ENCODE data around the gene TXNRD2.
A peak's percentile ranks its signal among the peaks of the same experiment; 100 is the strongest.

Gene TXNRD2

DNA sequence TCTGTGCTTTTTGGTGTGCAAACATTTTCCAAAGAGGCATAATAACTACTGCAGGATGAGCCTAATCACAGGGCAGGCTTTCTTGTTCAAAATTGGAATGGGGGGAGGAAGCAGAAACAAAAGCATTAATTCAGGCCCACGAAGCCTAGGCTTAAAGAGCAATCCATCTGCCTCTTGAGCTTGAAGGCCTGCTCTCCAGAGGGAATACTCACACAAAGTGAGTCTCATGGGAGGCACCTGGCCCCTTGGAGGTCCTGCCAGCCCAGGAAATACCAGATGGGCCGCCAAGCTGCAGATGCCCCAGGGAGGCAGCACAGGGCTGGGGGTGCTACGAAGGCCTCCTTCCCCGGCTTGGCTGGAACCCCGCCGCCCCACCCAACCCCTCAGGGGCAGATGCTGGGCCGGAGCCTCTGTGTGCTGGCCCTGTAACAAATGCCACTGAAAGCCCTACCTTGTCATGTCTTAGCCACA lies 39.3 kb downstream of the TXNRD2 start:
- peak; percentile 32 for DNase-seq

DNA sequence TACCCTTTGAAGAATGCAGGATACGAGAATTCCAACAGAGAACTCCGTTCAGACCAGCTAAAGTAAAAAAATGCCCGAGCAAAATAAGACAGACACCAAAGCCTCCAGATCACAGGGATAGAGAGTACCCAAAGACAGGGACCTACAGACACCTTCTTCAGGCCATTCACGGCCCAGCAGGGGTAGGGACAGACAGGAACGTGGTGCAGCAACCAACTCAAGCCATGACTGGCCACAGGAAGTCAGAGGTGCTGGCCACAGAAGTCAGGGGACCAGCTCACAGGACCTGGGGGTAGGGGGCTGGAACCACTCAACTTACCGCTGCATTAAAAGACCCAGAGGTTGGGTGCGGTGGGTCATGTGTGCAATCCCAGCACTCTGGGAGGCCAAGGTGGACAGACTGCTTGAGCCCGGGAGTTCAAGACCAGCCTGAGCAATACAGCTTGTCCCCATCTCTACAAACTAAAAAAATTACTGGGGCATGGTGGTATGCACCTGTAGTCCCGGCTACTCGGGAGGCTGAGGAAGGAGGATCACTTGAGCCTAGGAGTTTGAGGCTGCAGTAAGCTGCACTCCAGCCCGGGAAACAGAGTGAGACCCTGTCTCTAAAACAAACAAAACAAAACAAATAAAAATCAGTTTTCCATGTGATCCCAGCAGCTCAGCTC lies 39.9 kb downstream of the TXNRD2 start:
- no peak for DNase-seq

DNA sequence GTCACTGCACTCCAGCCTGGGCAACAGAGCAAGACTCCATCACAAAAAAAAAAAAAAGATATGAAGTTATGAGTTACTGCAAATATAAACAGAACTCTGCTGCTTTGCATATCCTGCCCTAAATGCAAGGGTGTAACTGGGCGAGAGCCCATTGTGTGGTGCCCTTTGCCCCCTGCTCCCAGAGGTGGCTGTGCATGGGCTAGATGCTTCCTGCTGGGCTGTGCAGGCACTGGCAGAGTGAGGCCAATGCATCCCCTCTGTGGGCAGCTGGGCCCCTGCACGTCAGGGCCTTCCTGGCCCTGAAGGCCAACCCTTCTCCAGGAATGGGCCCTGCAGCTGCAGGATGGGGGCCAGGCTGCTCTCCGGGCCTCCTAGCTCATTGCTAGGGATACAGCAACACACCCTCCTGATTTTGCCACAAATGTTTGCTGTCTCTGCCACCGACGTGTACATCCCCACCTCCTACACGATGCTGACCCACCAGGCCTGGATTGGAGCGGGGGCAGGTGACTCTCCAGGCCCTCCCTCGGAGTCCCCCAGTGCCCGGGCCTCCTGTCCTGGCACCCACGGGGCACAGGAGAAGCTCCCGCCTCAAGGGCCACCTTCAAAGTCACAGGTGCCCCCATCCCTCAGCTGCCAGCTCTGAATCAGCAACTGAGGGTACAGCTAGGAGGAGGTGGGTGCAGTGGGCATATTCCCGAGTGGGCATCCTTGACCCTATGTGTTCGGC lies 40.7 kb downstream of the TXNRD2 start:
- no peak for DNase-seq

DNA sequence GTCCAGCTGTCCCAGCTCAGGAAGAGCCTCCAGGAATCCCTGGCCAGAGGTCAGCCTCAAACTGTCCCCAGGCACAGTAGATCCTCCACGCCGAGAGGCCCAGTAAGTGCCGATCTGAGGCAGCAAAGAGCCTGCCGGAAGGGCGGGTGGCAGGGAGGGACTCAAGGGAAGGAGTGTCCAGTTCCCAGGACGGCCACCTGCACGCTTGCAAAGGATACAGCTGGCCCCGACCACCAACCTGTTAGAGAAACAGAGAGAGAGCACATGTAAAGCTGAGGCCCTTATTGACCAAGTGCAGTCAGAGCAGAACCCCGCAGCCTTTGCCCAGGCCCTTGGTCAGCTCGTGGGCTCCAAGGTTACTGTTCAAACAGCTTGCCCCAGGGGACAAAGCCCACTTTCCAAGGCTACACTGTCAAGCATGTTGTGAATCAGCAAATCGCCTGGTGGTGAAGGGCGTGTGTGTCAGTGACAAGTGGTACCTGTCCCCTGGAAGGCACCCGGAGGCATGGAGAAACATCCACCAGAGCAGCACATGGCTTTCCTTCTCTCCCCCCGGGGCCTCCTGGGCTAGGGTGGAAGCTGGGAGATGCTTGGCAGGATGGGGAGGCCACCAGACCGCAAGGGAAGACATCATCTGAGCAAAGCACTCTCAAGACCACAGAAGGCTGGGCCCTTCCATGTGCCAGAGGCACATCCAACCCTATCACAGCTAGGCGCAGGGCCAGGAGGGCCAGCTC lies 42.6 kb downstream of the TXNRD2 start:
- DNase-seq = no peak

DNA sequence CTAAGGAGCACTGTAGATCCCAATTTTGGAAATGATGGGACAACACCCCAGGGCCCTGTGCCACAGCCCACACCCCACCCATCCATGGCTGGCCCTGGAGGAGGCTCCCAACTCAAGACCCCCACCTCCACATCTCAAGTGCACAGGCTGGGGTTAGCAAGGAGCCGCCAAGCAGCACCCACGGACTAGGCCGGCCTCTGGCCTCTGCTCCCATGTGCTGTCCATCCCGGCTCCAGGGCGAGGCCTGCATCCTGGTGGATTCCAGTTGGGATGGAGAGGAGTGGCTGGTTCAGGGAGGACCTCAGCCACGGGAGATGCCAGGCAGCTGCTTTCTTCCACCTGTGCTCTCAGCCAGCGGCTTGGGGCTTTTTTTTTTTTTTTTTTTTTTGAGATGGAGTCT lies 43.5 kb downstream of the TXNRD2 start:
- DNase-seq = no peak

DNA sequence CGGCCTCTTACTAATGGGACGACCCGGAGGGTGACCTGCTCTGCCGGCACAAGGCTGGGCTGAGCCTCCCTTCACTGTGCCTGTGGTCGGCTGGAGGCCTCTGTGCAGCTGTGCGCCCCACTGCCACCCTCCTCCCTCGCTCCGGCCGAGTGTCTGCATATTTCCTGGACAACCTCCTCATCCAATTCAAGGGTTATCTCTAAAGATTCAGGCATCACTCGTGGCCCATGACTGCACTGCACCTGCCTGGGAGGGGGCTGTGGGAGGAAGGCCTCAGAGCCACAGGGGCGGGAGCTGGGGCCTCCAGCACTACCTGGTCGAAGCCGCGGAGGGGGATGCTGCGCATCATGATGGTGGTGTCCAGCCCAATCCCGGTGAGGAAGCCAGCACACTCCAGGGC lies 43.9 kb downstream of the TXNRD2 start:
- DNase-seq = no peak

DNA sequence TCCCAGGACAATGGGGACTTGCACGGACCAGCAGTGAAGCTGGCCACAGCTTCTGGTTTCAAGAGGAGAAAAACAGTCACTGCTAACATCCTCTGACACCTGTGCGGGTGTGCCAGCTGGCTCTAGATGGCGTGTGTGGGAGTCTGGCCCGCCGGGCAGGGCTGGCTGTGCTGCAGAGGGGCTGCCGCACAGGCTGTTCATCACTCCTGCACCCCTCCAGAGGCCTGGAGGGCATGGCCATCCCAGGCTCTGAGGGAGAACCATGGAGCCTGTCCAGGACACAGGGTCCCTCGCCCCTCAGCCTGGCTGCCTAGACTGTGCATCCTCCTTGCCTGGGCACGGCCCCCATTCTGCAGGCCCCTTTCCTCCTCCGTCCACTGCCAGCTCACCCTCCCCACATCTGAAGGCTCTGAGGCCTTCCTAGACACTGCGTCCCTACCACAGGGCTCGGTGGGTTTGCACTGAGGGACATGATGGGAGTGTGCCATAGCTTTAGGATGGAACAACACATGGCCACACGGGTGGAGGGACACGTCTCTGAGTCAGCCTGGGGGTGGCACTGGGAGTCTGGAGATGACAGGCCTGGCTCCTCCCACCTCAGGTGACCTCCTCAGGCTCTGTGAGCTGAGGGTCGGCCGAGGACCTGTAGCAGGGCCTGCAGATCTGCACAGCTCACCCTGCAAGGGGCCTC lies 44.8 kb downstream of the TXNRD2 start:
- no peak for DNase-seq

DNA sequence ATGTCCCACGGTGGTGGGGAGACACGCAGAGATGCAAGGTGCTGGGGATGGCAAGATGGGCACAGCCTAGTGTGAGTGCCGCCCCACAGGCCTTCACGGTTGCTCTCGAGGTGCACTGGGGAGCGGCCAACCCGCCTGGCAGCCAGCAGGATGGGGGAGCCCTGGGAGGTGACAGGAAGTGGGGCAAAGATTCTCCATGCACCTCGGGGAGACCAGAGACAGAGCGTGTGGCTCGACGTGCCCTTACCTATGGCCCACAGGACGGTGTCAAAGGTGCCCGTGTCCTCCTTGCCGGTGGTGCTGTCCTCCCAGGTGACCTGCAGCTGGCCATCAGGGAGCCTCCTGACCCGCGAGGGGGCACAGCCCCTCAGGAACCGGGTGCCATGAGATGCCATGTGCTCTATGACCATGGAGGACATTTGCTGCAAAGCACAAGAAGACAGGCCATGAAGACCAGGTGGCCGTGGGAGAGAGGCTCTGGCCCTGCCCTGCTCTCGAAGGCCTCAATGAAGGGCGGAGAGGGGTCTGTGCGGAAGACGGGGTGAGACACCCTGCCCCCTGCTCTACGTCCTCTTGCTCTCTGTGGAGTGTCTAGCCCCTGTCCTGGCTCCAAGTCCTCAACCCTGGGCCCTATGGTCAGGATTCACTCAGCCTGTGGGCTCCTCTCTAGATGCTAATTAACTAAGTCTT lies 46.3 kb downstream of the TXNRD2 start:
- DNase-seq = no peak

DNA sequence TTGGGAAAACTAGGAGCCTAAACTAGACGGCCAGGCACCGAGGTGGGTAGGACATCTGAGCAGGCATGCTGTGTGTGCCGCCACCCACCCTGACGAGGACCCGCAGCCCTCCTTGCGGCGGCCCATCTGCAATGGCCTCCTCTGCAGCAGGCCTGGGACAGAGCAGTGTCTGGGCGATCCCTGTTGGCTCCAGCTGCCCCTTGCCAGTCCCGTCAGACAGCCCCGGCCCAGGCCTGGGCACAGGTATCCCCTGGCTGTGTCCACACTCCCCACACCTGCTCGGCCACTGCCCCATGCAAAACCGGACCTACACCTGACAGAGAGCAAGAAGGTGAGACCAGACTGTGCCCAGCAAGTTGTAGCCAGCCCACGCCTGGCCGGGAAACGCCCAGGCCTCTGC lies 48.3 kb downstream of the TXNRD2 start:
- DNase-seq = no peak

DNA sequence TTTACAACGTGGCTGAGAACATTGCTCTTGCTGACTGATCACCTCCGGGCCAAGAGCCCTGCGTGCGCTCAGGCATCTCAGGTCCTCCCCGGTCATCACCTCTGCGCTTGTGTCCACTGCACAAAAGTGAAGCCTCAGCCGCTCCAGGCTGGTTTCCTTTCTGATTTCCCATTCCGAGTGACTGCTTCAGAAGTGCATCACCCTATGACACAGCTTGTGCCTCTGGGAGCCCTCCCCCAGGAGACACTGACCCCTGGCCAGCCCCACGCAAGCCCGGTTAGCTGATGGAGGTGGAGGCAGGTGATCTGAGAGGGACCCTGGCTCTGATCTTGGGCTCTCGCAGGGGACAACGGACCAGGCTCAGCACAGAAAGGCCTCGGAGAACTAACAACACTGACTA lies 48.7 kb downstream of the TXNRD2 start:
- no peak for DNase-seq

DNA sequence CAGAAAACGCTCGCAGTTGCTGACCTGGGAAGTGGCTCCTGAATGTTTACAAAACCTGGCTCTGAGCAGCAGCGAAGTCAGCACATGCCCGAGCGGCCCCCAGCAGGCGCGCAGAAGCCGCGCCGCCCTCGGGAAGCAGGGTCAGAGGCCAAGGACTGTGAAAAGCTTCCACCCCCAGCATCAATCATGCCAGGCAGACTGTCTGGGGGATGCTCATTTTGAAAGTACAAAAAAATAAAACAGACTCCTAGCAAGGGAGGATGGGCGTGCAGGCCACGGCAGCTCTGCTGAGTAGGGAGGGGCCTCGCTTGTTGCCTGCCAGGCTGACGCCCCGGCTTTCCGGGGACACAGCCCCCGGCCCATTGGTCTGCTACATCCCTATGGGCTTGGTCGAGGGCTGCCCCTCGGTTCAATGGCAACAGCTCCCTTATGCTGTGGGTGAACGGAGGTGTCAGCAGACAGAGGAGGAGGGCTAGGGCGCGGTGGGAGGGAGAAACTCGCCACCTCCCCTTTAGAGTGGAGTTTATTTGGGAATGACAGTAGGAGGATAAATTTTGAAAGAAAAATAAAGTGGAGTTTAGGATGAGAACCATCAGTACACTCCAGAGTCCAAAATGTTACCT lies 49.2 kb downstream of the TXNRD2 start:
- DNase-seq = peak; percentile 61

DNA sequence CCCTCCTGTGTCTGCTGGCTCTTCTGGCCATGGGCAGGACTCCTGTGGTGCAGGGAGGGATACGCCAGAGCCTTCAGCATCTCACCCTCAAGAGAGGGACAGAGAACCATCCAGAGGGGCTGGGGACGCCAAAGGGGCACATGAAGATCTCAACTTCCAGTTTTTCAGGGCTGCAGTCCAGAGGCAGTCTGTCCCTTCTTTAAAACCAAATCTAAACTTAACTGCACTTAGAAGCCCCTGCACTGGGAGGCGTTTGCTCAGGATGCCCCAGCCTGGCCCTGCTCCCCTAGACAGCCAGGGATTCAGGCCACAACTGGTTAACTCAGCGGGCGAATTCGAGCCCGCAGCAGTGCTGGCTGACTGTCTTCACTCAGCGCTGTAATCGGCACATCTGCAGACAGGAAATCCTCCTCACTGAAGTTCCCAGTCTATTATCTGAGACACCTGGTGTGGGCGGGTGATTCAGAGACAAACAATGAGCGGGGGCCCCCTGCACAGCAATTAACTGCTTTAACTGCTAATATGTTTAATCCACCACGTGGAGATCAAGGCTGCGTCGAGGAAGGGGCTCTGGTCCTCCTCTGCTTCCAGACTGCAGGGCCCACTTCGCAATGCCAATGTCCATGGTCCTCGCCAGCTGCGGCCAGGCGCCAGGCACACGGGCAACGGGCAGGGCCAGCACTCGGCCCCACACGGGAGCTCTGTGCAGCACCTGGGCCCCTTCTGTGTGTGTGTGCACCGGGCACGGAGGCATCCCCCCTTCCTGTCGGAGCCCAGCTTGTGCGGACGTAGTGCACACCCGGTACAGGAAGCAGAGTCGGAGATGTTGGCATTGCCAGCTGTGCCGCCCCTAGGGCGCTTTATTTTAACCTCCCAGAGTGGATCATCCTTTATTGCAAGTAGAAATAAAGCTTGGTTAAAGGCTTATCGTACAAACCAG lies 50.0 kb downstream of the TXNRD2 start:
- peak; percentile 85 for DNase-seq

DNA sequence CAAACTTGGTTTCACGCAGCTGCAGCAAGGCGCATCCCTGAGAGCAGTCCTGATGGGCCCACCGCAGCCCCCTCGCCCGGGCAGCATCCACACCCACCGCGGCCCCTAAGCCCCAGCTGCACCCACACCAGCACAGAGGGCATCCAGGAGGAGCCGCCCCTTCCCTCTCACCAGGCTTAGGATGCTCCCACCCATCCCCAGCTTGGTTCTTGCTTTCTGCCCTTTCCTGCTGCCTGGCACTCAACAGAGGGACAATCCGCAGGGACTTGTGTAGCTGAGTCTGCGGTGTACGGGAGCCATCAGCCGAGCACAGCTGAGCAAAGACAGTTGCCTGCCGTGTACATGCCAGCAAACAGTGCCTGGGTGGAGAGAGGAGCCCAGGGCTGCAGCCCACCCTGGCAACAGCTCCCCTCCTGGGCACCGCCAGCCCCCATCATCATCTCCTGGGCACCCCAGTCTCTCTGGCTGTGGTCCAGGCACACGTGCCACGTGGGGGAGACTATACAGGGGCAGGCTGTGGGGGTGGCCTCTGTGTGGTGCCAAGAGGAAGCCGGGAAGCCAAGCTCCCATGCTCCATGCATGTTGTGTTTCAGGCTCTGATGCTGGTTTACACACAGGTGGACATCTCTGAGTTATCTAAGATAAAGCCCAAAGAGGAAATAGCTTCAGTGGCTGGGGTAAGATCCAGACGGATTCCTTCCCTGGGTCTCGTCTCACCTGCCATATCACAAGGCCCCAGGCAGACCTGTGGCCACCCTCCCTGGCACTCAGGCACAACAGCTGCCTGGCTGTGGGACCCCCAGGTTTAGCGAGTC lies 50.9 kb downstream of the TXNRD2 start:
- DNase-seq = no peak

DNA sequence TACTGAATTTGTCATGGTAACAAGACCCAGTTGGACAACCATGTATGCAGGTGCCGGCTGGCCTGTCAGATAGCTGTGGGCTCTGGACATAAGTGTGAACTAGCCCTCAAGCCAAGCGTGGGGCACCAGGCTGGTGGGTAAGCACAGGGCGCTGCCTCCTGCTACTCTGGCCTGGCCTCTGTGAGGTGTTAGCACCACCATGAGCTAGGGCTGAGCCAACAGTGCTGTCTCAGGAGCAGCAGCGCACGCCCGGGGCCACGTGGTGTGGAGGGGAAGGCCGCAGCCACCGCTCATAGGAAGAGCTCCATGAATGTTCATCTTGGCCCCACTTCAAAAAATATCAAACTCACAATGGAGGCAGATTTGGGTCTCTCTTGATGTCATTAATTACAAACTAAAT lies 51.7 kb downstream of the TXNRD2 start:
- no peak for DNase-seq

DNA sequence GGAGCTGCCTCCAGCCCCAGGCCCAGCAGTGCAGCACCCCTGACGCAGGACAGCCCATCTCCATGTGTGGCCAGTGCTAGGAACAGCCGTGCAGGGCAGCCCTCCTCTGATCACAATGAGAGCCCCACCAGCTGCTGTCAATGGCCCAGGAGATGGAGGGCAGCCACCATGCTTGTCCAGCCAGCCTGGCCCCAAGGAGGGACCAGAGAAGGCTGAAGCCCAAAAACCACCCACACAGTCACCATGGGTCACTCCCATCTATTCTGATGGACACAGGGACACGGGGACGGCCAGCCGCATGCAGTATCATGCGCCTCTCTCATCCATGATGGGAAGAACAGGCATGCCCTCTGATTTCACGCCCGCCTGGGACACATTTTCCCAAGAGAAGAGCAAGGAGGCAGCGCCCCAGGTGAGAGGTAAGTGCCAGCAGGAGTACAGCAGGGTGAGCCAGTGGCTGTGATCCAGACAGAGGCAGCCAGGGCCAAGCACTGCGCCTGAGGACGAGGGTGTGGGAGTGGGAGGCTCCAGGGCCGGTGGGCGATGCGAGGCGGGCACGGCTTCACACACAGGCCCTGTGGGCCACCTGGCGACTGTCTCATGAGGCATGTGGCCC lies 53.4 kb downstream of the TXNRD2 start:
- no peak for DNase-seq

DNA sequence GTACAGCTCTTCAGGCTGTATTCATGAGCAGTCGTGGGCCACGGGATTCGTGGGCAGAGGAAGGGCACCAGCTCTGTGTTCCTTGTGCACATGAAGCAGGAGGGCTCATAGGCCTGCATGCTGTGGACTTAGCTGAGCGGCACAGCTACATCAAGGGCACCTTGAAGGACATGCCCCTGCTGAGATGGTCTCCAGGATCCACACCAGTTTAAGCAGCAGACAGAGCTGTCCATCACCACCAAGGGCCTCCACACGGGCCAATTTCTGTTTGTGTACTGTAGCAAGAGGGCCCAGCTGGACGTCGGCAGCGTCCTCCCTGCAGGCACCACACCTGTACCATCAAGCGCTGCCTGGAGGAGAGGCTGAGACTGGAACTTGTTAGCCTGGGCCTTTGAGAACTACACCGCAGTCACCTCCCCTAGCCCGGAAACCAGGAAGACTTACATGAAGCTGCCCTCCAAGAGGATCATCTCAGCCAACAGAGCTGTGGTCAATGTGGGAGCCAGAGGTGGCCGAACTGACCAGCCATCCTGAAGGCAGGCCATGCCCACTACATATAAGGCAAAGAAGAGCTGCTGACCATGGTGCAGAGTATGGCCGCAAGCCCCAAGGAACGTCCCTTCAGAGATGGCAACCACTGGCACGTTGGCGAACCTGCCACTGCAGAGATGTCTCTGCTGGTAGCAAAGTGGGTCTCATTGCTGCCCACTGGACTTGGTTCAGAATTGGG lies 54.2 kb downstream of the TXNRD2 start:
- DNase-seq = no peak

DNA sequence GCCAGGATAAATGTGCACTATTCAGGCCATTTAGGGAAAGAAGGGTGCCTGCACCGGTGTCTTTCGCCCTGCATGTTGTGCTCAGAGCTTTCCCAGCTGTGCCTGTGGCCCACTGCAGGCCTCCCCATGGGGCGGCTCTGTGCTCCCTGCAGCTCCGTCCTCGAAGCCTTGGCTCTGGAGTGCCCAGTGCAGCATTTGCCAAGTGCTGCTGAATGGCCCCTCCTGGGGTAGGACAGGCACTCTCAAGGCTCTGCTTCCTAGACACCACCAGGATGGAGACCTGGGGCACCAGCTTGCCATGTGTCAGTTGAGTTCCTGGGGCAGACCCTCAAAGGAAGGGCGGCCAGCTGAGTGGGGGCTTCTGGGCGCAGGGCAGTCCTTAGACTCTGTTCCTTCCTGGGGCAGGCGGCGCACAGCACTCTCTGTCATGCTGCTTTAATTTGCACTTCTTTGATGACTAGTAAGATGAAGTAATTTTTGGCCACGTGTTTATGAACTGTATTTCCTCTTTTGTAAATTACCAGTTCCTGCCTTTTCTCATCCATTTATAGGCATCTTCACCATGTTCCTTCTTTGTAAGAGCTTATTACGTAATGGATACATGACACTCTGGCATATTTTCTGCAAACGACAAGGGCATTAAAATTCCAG lies 54.9 kb downstream of the TXNRD2 start:
- DNase-seq = no peak

DNA sequence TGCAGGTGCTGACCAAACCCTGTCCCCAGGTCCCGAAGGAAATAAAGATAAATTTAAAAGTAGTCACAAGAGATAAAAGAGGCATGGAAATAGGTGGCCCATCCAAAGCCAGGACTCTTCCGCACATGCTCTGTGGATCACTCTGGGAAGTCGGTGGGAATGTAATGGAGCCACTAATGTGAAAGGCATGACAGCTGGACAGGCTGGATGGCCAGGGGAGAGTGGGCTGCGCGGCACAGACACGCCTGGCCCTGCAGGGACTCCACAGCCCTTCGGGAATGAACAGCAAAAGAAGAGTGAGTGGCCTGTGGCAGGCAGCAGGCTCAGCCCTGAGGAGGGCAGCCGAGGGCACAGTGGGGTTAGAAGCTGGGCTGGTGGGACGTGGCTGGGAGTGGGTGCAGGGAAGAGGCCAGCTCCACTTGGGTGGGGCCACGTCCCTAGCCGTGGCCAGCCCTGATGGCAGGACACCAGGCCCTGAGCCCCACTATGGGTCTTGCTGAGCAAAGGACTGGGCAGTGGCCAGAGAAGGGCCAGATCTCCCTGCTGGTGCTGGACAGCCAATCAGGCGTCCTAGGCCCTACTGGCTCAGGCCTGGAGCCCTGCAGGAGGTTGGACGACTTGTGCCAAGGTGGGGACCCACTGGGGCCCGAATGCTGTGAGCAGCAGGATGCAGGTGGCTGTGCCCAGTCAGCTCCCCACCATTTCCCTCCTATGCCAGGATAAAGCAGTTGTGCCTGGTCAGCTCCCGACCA lies 55.6 kb downstream of the TXNRD2 start:
- DNase-seq = no peak
